ENCODE measurements around the gene IQSEC3.

Gene IQSEC3

DNA sequence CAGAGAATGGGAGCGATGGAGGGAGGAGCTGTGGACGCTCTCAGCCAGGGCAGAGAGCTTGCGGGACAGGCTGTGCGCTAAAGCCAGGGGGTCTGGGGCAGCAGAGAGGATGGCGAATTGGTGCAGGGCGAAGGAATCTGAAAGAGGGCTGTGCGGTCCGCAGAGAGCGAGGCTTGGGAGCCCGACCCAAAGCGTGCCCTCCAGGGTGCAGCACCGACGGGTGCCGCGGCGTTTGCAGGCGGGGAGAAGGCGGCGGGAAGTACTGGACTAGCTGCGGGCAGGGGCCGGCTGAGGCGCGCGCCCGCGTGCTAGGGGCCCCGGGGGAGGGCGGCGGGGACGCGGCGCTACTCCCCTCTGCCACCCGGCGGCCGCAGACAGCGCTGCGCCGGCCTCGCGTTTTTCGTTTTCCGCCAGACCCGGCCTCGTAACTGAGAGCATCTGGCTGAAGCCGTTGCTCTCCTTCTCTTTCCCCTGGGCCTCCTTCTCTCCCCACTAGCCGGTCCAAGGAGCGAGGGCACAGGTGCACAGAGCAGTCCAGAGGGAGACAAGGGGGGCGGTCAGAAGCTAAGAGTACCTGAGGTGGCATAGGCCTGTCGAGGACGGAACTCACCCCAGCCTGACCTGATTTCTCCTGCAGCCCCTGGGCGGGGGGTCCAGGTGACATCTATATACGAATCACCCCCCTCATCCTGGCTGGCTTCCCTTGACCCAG lies 122.5 kb downstream of the IQSEC3 start:
- TF ChIP-seq GATA1 (IDR thresholded peaks at IDR 0.05; ENCODE audit: low read depth, low read length): no peak
- no peak for TF ChIP-seq POLR2A (IDR thresholded peaks at IDR 0.05; ENCODE audit: low read length)

DNA sequence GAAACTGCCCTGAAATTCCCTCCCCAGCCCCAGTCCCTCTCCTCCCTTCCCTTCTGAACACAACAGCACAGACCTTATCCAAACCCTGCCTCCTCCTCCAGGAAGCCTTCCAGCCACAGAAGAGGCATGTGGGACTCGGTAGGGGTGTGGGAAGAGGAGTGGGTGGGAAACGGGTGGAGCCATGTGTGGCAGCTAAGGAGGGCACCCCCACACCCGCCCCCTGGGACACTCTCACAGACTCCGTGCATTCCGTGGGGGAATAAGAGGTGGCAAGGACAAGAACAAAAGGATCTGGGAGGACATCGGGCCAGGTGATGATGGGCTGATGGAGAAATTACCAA lies 123.0 kb downstream of the IQSEC3 start:
- TF ChIP-seq POLR2A (IDR thresholded peaks at IDR 0.05; ENCODE audit: low read length): no peak
- TF ChIP-seq GATA1 (IDR thresholded peaks at IDR 0.05; ENCODE audit: low read depth, low read length): no peak
- DNase-seq: no peak

More for the DNA sequence above, 122.5 kb downstream of the IQSEC3 start:
- DNase-seq: peak; percentile 72 to 76

DNA sequence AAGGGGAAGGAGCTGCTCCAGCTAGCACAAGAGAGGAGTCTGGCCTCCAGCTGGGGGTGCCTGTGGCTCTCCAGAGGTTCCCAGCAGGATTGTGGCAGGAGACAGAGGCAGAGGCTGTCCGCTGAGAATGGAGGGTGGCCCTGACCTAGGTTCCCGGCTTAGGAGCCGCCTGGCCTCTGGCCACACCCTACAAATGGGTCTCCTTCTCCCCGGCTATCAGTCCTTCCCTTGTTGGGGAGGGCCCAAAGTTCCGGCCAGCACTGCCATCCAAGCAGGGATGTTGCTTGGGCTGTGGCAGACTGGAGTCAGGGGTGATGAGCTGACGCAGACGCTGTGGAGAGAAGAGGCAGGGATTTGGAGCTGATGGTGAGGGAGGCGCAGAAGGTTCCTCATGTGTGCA lies 124.3 kb downstream of the IQSEC3 start:
- no peak for TF ChIP-seq POLR2A (IDR thresholded peaks at IDR 0.05; ENCODE audit: low read length)
- TF ChIP-seq GATA1 (IDR thresholded peaks at IDR 0.05; ENCODE audit: low read depth, low read length): no peak

DNA sequence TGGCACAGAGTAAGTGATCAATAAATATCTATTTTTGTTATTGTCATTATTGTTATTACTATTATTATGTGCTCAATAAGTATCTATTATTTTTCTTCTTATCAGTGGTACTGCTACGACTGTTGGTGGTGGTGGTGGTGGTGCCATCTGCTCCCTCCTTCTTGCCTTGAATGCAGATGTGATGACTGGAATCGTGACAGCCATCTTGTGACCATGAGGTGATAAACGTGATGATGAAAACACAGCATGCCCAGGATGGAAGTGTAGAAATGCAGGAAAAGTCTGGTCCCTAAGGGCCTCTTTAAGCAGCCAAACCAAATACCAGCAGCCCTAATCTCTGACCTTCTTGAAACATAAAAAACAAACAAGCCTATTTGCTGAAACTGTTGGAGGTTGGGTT lies 125.0 kb downstream of the IQSEC3 start:
- no peak for DNase-seq
- TF ChIP-seq GATA1 (IDR thresholded peaks at IDR 0.05; ENCODE audit: low read depth, low read length): no peak

More for the DNA sequence above, 124.3 kb downstream of the IQSEC3 start:
- no peak for DNase-seq

DNA sequence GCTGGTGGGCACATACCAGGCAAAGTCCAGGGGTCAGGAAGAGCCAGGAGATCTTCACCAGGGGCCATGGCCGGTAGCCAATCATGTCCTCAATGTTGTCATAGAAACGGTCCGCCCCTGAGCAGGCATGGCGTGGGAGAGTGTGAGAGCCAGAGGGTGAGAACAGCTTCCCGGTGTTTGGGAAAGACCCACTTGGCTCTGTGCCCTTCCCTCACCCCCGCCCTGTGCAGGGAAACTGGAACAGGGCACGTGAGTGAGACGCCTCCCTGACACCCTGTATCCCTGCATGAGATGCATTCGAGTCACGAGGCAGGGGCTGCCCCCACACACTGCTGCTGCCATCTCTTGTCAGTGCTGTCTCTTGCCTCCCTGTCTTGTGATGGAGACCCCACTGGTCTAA lies 126.7 kb downstream of the IQSEC3 start:
- no peak for DNase-seq

DNA sequence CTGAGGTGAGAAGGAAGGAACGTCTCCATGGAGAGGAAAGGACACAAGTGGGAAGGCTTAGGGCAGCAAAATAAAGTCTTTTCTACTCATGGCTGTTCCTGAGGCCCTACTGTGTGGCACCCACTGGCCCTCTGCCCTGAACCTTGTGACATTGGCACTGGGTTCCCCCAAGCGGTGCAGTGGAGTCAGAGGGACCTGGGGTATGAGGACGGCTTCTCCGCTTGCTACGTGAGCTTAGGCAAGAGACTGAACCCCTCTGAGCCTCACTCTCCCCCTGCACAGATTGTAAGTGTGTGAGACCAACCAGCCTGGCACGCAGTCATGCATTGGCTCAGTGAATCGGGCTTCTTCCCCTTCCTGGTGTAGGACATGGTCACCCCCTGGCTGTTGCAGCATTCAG lies 127.7 kb downstream of the IQSEC3 start:
- no peak for DNase-seq
- no peak for TF ChIP-seq GATA1 (IDR thresholded peaks at IDR 0.05; ENCODE audit: low read depth, low read length)
- no peak for TF ChIP-seq POLR2A (IDR thresholded peaks at IDR 0.05; ENCODE audit: low read length)

More for the DNA sequence above, 126.7 kb downstream of the IQSEC3 start:
- TF ChIP-seq POLR2A (IDR thresholded peaks at IDR 0.05; ENCODE audit: low read length): no peak
- no peak for TF ChIP-seq GATA1 (IDR thresholded peaks at IDR 0.05; ENCODE audit: low read depth, low read length)

DNA sequence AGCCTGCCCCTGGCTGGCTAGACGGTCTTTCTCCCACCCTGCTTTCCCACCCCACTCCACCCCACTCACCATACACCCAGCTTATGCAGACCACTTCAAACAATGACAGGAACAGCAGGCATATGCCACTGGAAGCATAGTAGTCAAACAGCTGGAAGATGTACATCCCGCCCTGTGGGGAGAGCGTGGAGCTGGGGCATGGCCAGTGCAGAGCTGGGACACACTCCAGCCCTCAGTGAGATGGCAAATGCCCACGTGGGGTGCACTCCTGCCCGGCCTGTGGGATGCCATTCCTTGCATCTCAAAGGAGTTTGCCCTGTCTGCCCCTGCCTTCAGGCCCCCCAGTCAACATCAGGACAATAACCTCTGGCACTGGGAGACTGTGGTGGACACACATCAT lies 128.6 kb downstream of the IQSEC3 start:
- TF ChIP-seq POLR2A (IDR thresholded peaks at IDR 0.05; ENCODE audit: low read length) (no peak), GATA1 (IDR thresholded peaks at IDR 0.05; ENCODE audit: low read depth, low read length) (no peak)
- DNase-seq: no peak

DNA sequence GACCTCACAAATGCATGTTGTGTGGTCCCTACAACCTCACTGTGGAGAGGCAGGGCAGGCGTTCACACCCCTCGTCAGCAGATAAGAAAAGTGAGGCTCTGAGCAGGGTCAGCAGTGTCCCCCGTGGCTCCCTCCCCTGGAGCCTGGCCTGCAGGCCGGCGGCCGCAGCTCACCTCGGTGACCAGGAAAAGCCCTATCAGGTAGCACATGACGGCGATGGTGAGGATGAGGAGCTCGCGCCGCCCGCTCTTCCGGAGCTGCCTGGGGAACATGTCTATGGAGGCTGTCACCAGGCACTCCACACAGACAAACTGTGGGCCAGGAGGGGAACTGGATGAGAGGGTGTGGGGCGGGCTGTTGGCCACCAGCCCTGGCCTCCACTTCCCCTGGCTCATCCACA lies 129.4 kb downstream of the IQSEC3 start:
- TF ChIP-seq POLR2A (IDR thresholded peaks at IDR 0.05; ENCODE audit: low read length) (no peak), GATA1 (IDR thresholded peaks at IDR 0.05; ENCODE audit: low read depth, low read length) (no peak)
- no peak for DNase-seq

DNA sequence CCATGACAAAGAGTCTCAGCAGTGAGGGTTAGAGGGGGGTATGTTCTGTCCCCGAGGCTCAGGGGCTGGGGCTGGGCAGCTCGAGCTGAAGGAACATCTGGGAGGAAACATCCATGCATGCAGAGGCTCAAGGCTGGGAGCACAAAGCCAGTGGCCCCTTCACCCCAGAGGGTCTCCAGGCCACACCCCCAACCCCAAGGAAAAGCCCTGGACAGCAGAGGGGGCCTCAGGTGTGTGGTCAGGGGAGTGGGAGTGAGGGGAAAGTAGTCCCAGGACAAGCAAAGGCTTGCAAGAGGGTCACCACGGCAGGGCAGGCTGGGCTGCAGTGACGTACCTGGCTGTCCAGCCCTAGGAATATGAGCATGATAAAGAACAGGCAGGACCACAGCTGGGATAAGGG lies 129.9 kb downstream of the IQSEC3 start:
- DNase-seq: no peak
- TF ChIP-seq GATA1 (IDR thresholded peaks at IDR 0.05; ENCODE audit: low read depth, low read length) (no peak), POLR2A (IDR thresholded peaks at IDR 0.05; ENCODE audit: low read length) (no peak)

DNA sequence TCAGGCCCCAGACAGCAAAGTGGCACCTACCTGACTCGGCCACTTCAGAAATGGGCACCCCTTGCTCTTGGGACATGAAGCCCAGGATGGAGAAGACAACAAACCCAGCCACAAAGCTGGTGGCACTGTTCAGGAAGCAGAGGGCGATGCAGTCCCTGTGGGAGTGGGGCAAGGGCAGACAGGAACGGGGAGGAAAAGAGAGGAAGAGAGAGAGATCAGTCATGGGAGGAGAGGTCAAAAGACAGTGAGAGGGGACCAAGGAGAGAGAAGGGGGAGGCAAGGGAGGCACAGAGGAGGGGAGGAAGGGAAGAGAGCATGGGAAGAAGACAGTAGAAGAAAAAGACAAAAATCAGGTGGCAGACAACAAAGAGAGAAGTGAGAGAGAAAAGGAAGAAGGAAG lies 130.8 kb downstream of the IQSEC3 start:
- TF ChIP-seq POLR2A (IDR thresholded peaks at IDR 0.05; ENCODE audit: low read length) (no peak), GATA1 (IDR thresholded peaks at IDR 0.05; ENCODE audit: low read depth, low read length) (no peak)
- DNase-seq: no peak

DNA sequence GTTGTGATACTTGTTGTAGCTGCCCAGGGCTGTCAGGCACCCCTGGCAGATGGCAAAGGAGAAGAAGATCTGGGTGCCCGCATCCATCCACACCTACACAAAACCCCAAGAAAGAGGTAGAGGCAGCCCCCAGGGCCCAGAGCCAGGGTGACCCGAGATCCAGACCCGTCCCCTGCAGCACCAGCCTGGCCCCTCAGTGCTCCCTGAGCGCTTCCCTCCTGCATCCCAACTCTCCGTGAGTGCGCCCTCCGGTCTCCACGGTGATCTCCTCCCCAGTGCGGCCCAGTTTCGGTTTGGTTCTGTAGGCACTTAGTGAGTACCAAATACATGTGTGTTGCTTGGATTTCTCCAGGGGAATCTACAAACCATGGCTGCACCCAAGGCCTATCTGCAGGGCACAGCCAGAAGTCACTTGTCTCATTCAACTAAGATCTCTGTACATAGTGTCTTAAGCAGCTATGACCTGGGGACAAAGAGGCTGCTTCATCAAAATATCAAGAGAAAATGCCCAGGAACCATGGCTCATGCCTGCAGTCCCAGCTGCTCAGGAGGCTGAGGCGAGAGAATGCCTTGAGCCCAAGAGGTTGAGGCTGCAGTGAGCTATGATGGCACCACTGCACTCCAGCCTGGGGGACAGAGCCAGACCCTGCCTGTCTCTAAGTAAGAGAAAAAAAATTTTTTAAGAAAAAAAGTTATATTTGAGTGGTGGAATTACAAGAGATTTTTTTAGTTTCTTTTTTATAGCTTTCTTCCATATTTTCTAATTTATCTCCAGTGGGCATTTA lies 131.5 kb downstream of the IQSEC3 start:
- TF ChIP-seq POLR2A (IDR thresholded peaks at IDR 0.05; ENCODE audit: low read length): no peak
- TF ChIP-seq GATA1 (IDR thresholded peaks at IDR 0.05; ENCODE audit: low read depth, low read length): no peak
- DNase-seq: no peak

DNA sequence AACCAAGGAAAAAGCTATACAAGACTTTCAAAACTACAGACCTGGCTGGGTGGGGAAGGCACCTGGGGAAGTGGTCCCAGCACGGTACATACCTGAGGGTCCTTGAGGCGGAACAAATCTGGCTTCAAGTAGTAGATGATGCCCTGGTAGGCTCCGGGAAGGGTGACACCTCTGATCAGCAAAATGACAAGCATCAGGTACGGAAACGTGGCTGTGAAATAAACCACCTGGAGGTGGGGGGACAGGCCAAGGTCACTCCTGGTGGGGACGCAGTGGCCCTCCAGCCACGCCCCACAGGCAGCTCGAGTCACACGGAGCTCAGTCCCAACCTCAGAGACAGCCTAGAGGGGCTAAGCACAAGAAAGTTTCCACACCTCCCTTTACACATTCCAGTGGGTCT lies 132.1 kb downstream of the IQSEC3 start:
- TF ChIP-seq POLR2A (IDR thresholded peaks at IDR 0.05; ENCODE audit: low read length) (no peak), GATA1 (IDR thresholded peaks at IDR 0.05; ENCODE audit: low read depth, low read length) (no peak)
- no peak for DNase-seq

DNA sequence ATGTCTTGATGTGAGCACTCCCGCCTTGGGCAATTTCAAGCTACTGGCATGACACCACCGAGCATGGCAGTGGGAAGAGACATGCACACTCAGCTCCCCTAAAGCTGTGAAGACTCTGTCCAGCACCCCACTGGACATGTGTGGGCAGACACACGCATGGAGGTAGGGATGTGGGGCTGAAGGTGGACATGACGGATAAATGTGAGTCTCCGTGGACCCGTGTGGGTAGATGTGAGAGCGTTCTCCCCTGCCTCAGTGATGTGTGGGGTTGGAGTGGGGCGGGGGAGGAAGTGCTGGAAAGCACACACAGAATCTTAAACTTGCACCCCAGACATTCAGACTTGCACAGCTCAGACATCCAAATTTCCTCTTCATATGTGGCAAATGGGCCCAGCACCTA lies 134.8 kb downstream of the IQSEC3 start:
- no peak for TF ChIP-seq GATA1 (IDR thresholded peaks at IDR 0.05; ENCODE audit: low read depth, low read length)
- TF ChIP-seq POLR2A (IDR thresholded peaks at IDR 0.05; ENCODE audit: low read length): no peak
- no peak for DNase-seq

DNA sequence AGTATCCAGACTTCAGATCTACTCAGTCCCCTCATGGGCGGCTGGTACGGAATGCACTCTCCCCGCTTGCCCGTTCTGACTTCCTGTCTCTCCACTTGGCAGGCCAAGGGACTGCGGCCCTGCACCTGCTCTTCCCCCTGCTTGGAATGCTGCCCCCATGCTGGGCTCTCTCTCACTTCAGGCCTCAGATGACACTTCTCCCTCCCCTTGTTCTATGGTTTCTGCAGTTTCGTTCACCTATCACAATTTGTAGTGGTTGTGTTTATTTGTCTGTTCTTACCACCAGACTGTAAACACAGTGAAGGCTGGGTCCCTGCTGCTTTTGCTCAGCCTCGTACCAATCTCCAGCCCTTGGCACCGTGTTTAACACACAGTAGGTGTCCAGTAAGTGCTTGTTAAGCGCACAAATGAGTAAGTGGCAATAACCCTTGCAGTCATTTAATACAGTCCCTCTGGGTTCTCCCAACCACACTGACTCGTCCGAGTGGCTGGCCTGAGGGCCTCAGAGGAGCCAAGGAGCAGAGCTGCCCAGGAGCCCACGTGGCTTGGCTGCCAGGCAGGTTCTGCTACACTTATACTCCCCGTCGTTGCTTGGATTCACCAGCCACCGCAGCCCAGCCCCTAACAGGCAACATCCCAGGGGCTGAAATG lies 135.6 kb downstream of the IQSEC3 start:
- TF ChIP-seq POLR2A (IDR thresholded peaks at IDR 0.05; ENCODE audit: low read length): no peak
- no peak for TF ChIP-seq GATA1 (IDR thresholded peaks at IDR 0.05; ENCODE audit: low read depth, low read length)
- DNase-seq: no peak

All from erythroblast (primary cell).